DND-41 (cell line): ENCODE results near the gene SOX6.
"Not testable (repeated sequence)": the region's sequence is repeated elsewhere in the genome, so short reads cannot be mapped to it uniquely, and the experiment has no call there.

ENCODE experiments used
- ATAC-seq: fragments of 200-7000 bp; cut with Tn5 transposase; 3 replicates; pipeline ENCODE4 v1.9.1; 2021; ENCODE audit warnings: low read depth; ENCODE audit not compliant: insufficient read depth
- DNase-seq: peaks from one replicate; pipeline ENCODE4 v3.0.0-alpha.2; 2020
- H2AFZ ChIP-seq: 2 replicates; pipeline ENCODE4 v1.6.0; 2012; ENCODE audit warnings: low read depth, low read length
- H3K27ac ChIP-seq: 2 replicates; pipeline ENCODE4 v1.5.1; 2012; ENCODE audit warnings: low read length, inconsistent platforms
- H3K27me3 ChIP-seq: fragments of 200-600 bp; sonication (generic); 2 replicates; pipeline ENCODE4 v1.6.0; 2012; ENCODE audit warnings: low read length, mild to moderate bottlenecking, inconsistent platforms; ENCODE audit not compliant: insufficient read depth, poor library complexity
- H3K36me3 ChIP-seq: 2 replicates; pipeline ENCODE4 v1.5.1; 2012; ENCODE audit warnings: low read length, inconsistent platforms; ENCODE audit not compliant: insufficient read depth
- H3K4me1 ChIP-seq: 2 replicates; pipeline ENCODE4 v1.5.1; 2012; ENCODE audit warnings: mild to moderate bottlenecking, low read length; ENCODE audit not compliant: insufficient read depth
- H3K4me2 ChIP-seq: 2 replicates; pipeline ENCODE4 v1.6.0; 2012; ENCODE audit warnings: mild to moderate bottlenecking, moderate library complexity, low read length, inconsistent platforms; ENCODE audit not compliant: insufficient read depth
- H3K4me3 ChIP-seq, 2 experiments: fragments of 200-600 bp in 1 of 2; shearing (Covaris generic) in 1 of 2; 2 replicates each; pipeline ENCODE4 v1.5.1; 2012 to 2016; ENCODE audit warnings: inconsistent platforms in 2 of 2, low read length in 2 of 2, mild to moderate bottlenecking in 2 of 2, low read depth in 1 of 2, moderate library complexity in 1 of 2
- H3K79me2 ChIP-seq: 2 replicates; pipeline ENCODE4 v1.6.0; 2012; ENCODE audit warnings: low read length, inconsistent platforms; ENCODE audit not compliant: insufficient read depth
- H3K9ac ChIP-seq: 2 replicates; pipeline ENCODE4 v1.6.0; 2012; ENCODE audit warnings: low read depth, mild to moderate bottlenecking, inconsistent platforms, low read length, moderate library complexity
- H3K9me3 ChIP-seq: 2 replicates; pipeline ENCODE4 v1.5.1; 2012; ENCODE audit warnings: low read length, moderate library complexity, mild to moderate bottlenecking, inconsistent platforms; ENCODE audit not compliant: insufficient read depth, severe bottlenecking
- H4K20me1 ChIP-seq: 2 replicates; pipeline ENCODE4 v1.6.0; 2012; ENCODE audit warnings: low read length; ENCODE audit not compliant: insufficient read depth
- EZH2 ChIP-seq: IDR thresholded peaks from 3 replicates; pipeline ENCODE4 v1.6.1; 2012; ENCODE audit warnings: borderline replicate concordance, low read depth, mild to moderate bottlenecking, moderate library complexity, low read length, inconsistent platforms; ENCODE audit not compliant: severe bottlenecking
- TF ChIP-seq, protein P1 (sequence below): IDR thresholded peaks from 2 replicates; pipeline ENCODE4 v1.5.1; 2012; ENCODE audit warnings: borderline replicate concordance, low read length, moderate library complexity, mild to moderate bottlenecking; ENCODE audit not compliant: poor library complexity, severe bottlenecking; ENCODE audit errors: extremely low read depth

SOX6 gene

DNA sequence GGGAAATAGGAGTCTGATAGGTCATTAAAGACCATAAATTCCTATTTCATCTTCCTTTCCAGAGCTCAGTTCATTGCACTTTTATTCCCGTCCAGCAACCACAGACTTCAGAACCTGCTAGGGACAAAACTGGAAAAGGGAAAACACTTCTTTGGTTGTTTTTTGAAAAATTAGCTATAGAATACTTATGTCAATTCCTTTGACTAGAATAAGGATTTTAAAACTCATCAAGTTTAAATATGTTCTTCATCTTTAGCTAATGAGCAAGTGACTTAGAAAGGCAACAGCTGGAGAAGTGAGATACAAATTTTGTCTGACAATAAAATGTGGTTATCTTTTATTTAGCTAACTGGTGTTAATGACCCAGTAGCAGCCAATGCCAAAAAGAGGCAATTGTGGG is 206.9 kb downstream of the SOX6 start:
- H3K9ac ChIP-seq: no peak overlapping the region
- H3K79me2 ChIP-seq: no peaks in the 10 kb centered on the region
- no peak overlapping the region for H3K27ac ChIP-seq
- H3K4me3 ChIP-seq: no peak overlapping the region
- peaks cover 3% of the 10 kb centered on the region for H3K27me3 ChIP-seq
- no peaks in the 10 kb centered on the region for H3K9me3 ChIP-seq
- no peaks in the 10 kb centered on the region for H4K20me1 ChIP-seq
- no peak for DNase-seq
- H3K4me2 ChIP-seq: no peak overlapping the region
- ATAC-seq: no peak
- H2AFZ ChIP-seq: no peak overlapping the region
- TF ChIP-seq EZH2: no peak
- TF ChIP-seq, protein P1, sequence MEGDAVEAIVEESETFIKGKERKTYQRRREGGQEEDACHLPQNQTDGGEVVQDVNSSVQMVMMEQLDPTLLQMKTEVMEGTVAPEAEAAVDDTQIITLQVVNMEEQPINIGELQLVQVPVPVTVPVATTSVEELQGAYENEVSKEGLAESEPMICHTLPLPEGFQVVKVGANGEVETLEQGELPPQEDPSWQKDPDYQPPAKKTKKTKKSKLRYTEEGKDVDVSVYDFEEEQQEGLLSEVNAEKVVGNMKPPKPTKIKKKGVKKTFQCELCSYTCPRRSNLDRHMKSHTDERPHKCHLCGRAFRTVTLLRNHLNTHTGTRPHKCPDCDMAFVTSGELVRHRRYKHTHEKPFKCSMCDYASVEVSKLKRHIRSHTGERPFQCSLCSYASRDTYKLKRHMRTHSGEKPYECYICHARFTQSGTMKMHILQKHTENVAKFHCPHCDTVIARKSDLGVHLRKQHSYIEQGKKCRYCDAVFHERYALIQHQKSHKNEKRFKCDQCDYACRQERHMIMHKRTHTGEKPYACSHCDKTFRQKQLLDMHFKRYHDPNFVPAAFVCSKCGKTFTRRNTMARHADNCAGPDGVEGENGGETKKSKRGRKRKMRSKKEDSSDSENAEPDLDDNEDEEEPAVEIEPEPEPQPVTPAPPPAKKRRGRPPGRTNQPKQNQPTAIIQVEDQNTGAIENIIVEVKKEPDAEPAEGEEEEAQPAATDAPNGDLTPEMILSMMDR: no peak
- no peaks in the 10 kb centered on the region for H3K36me3 ChIP-seq
- no peaks in the 10 kb centered on the region for H3K4me1 ChIP-seq

- no peak for TF ChIP-seq EZH2
- TF ChIP-seq, protein P1: no peak
- Histone ChIP-seq H4K20me1 (no peaks in the 10 kb centered on the region), H3K79me2 (no peaks in the 10 kb centered on the region), H3K4me1 (no peaks in the 10 kb centered on the region), H3K4me2 (no peak overlapping the region), H3K27ac (no peak overlapping the region), H3K36me3 (no peaks in the 10 kb centered on the region), H3K4me3 (no peak overlapping the region), H2AFZ (no peak overlapping the region), H3K9me3 (no peaks in the 10 kb centered on the region), H3K9ac (no peak overlapping the region), H3K27me3 (peaks cover 3% of the 10 kb centered on the region)
- no peak for ATAC-seq
- no peak for DNase-seq
Measured at GRCh38 chr11:16148301-16148931, 207.9 kb downstream of the SOX6 start.

GRCh38 chr11:16146980-16147379 is 209.4 kb downstream of the SOX6 start:
- not testable (repeated sequence) for H3K9me3 ChIP-seq, ATAC-seq, H3K36me3 ChIP-seq, H3K27ac ChIP-seq, H3K79me2 ChIP-seq, DNase-seq, H3K27me3 ChIP-seq, H3K4me1 ChIP-seq, H3K9ac ChIP-seq, H3K4me3 ChIP-seq, H4K20me1 ChIP-seq, H3K4me2 ChIP-seq, H2AFZ ChIP-seq

DNA sequence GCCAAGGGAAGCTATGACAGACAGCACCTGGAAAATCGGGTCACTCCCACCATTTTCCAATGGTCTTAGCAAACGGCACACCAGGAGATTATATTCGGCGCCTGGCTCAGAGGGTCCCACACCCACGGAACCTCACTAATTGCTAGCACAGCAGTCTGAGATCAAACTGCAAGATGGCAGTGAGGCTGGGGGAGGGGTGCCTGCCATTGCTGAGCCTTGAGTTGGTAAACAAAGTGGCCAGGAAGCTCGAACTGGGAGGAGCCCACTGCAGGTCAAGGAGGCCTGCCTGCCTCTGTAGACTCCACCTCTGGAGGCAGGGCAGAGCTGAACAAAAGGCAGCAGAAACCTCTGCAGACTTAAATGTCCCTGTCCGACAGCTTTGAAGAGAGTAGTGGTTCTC is 214.7 kb downstream of the SOX6 start:
- not testable (repeated sequence) for H3K27me3 ChIP-seq, H3K9ac ChIP-seq, H4K20me1 ChIP-seq, H3K27ac ChIP-seq, DNase-seq, H2AFZ ChIP-seq, H3K79me2 ChIP-seq, H3K4me2 ChIP-seq, H3K9me3 ChIP-seq, H3K36me3 ChIP-seq, H3K4me1 ChIP-seq, H3K4me3 ChIP-seq, ATAC-seq

GRCh38 chr11:16141162-16141561 is 215.2 kb downstream of the SOX6 start:
- ATAC-seq, H2AFZ ChIP-seq, DNase-seq, H4K20me1 ChIP-seq, H3K4me1 ChIP-seq, H3K27me3 ChIP-seq, H3K36me3 ChIP-seq, H3K9ac ChIP-seq, H3K9me3 ChIP-seq, H3K79me2 ChIP-seq, H3K27ac ChIP-seq, H3K4me3 ChIP-seq, H3K4me2 ChIP-seq: not testable (repeated sequence)
